ENCODE measurements around the gene GDF15. TPM values are rescaled to one million over a fixed set of nuclear protein-coding genes. Genes with fewer than 3 reads are reported as not detected.
A peak's percentile ranks its signal among the peaks of the same experiment; 100 is the strongest.

The GDF15 gene
- total RNA-seq, 1 experiment from 2014 or later, result 27.3 TPM

DNA sequence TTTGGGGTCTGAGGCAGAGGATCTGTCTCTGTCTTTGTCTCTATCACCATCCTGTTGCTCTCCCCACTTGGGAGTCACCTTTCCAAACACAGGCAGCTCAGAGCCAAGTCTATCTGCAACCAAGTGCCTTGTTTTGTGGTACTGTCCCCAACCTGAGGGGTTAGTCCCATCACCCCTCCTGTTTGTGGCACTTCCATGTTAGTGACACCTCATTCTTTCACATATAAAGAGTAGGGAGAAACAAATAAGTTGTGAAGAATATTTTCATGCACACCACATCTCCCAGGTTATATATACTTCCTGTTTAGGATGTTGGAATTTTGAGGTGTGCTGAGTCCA, 3.7 kb downstream of the GDF15 start:
- Mint-ChIP-seq H3K27me3 (ENCODE audit: low read depth) (peaks cover 32% of the 10 kb centered on the region), H3K36me3 (peaks cover 11% of the 10 kb centered on the region), H3K27ac (no peak overlapping the region), H3K4me3 (no peak overlapping the region), H3K9me3 (no peaks in the 10 kb centered on the region), H3K4me1 (peaks cover 25% of the 10 kb centered on the region)
- ChIA-PET CTCF (interaction anchor here (2.2 to 6.1 kb wide), 11 partner anchors 7 to 157 kb away, joined by 8 to 106 read pairs (median 27); partner anchors contain the start of genes JUND, LRRC25, LSM4 and SSBP4), POLR2A (interaction anchor here (3.3 kb wide), 1 partner anchor 109 kb away, joined by 28 read pairs; the partner anchor contains the start of gene JUND)
- DNase-seq (ENCODE audit: low spot score) (no peak), ATAC-seq (no peak)
- TF ChIP-seq, protein P1, sequence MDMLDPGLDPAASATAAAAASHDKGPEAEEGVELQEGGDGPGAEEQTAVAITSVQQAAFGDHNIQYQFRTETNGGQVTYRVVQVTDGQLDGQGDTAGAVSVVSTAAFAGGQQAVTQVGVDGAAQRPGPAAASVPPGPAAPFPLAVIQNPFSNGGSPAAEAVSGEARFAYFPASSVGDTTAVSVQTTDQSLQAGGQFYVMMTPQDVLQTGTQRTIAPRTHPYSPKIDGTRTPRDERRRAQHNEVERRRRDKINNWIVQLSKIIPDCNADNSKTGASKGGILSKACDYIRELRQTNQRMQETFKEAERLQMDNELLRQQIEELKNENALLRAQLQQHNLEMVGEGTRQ (CRISPR knock-in tag; IDR thresholded peaks at IDR 0.05), result no peak
- TF ChIP-seq GABPB1 (CRISPR knock-in tag; IDR thresholded peaks at IDR 0.05), result 0 out of 2 replicates have a peak, but pooled peaks have one; percentile 2

DNA sequence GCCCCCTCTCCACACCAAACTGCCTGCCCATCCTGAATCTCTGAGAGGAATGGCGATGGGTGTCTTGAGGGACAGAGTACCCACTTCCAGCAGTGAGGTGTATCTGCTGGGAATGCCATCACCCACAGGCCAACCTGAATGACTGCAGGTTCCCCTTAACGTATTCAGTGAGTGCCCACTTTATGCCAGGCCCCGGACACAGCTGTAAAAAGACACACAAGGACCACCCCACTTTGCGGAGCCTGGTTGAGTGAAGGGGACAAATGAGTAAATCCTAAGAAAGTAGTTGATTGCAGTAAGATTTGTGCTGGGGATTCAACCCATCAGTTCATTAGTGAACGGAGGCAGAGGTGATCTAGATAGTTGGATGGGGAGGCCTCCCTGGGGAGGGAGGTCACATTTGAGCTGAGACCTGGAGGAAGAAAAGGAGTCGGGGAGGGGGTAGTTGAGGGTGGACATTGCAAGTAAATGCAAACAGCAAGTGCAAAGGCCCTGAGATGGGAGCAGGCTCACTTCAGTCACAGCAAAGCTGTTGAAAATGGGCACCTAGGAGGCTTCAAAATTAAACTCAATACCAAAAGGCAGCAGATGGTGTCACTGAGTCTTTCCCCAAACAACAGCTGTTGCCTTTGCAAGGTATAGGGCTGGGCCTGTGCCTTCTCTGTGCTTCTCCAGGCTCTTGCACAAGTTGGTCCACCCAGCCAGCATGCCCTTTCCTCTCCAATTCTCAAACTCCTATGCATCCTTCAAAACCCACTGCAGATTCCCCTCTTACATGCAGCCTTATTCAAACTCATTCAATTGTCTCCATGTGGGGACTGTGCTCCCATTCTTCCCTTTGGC, 4.3 kb downstream of the GDF15 start:
- H3K9me3 Mint-ChIP-seq, result no peaks in the 10 kb centered on the region
- H3K4me3 Mint-ChIP-seq, result no peak overlapping the region
- peak overlapping the region; percentile 11; the same call in 1 of the 2 replicates for H3K27ac Mint-ChIP-seq
- H3K27me3 Mint-ChIP-seq (ENCODE audit: low read depth), result peaks cover 32% of the 10 kb centered on the region
- peaks cover 19% of the 10 kb centered on the region for H3K4me1 Mint-ChIP-seq
- H3K36me3 Mint-ChIP-seq, result peaks cover 11% of the 10 kb centered on the region
- TF ChIP-seq, protein P2, sequence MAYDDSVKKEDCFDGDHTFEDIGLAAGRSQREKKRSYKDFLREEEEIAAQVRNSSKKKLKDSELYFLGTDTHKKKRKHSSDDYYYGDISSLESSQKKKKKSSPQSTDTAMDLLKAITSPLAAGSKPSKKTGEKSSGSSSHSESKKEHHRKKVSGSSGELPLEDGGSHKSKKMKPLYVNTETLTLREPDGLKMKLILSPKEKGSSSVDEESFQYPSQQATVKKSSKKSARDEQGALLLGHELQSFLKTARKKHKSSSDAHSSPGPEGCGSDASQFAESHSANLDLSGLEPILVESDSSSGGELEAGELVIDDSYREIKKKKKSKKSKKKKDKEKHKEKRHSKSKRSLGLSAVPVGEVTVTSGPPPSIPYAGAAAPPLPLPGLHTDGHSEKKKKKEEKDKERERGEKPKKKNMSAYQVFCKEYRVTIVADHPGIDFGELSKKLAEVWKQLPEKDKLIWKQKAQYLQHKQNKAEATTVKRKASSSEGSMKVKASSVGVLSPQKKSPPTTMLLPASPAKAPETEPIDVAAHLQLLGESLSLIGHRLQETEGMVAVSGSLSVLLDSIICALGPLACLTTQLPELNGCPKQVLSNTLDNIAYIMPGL (CRISPR knock-in tag; IDR thresholded peaks at IDR 0.05), result 0 out of 2 replicates have a peak, but pooled peaks have one; percentile 41
- TF ChIP-seq, protein P3, sequence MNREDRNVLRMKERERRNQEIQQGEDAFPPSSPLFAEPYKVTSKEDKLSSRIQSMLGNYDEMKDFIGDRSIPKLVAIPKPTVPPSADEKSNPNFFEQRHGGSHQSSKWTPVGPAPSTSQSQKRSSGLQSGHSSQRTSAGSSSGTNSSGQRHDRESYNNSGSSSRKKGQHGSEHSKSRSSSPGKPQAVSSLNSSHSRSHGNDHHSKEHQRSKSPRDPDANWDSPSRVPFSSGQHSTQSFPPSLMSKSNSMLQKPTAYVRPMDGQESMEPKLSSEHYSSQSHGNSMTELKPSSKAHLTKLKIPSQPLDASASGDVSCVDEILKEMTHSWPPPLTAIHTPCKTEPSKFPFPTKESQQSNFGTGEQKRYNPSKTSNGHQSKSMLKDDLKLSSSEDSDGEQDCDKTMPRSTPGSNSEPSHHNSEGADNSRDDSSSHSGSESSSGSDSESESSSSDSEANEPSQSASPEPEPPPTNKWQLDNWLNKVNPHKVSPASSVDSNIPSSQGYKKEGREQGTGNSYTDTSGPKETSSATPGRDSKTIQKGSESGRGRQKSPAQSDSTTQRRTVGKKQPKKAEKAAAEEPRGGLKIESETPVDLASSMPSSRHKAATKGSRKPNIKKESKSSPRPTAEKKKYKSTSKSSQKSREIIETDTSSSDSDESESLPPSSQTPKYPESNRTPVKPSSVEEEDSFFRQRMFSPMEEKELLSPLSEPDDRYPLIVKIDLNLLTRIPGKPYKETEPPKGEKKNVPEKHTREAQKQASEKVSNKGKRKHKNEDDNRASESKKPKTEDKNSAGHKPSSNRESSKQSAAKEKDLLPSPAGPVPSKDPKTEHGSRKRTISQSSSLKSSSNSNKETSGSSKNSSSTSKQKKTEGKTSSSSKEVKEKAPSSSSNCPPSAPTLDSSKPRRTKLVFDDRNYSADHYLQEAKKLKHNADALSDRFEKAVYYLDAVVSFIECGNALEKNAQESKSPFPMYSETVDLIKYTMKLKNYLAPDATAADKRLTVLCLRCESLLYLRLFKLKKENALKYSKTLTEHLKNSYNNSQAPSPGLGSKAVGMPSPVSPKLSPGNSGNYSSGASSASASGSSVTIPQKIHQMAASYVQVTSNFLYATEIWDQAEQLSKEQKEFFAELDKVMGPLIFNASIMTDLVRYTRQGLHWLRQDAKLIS (CRISPR knock-in tag; IDR thresholded peaks at IDR 0.05; ENCODE audit: borderline replicate concordance), result no peak
- TF ChIP-seq GABPB1 (CRISPR knock-in tag; IDR thresholded peaks at IDR 0.05), result peak; percentile 22
- DNase-seq (ENCODE audit: low spot score) (no peak), ATAC-seq (no peak)
- ChIA-PET POLR2A (interaction anchor here (0.5 to 3.3 kb wide), 2 partner anchors 28 to 110 kb away, joined by 3 to 28 read pairs; partner anchors contain the start of gene JUND), CTCF (interaction anchor here (1.1 to 6.1 kb wide), 4 partner anchors 11 to 110 kb away, joined by 4 to 106 read pairs (median 40); partner anchors contain the start of gene JUND)

DNA sequence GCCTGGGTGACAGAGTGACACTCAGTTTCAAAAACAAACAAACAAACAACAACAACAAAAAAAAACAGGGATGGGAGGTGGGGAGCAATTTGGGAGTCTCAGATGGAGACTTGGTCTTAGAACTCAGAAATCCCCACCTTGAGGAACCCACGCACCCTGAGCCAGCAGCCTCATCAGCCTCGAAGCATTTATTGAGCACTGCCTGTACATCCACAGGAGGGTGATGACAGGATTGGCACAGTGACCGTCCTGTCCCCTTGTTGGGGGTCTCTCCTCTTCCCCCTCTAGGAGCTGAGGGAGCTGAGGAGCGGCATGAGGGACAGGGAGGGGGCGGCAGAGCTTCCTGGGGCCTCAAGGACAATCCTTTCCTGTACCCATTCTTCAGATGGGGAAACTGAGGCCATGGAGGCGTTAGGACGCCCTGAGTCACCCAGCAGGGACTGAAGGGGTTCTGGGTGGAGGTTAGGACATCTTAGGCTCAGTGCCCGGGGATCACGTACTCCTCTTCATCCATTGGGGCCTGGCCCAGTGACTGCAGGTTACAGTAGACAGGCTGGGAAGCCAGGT, 5.6 kb downstream of the GDF15 start:
- no peaks in the 10 kb centered on the region for H3K9me3 Mint-ChIP-seq
- peaks cover 11% of the 10 kb centered on the region for H3K36me3 Mint-ChIP-seq
- H3K27me3 Mint-ChIP-seq (ENCODE audit: low read depth), result peaks cover 29% of the 10 kb centered on the region
- ATAC-seq, result no peak
- ChIA-PET POLR2A (no interaction called here), CTCF (interaction anchor here (1.1 to 6.1 kb wide), 3 partner anchors 21 to 139 kb away, joined by 3 to 106 read pairs (median 63); partner anchors contain the start of gene JUND)
- DNase-seq (ENCODE audit: low spot score), result no peak
- H3K27ac Mint-ChIP-seq, result no peak overlapping the region
- peaks cover 9% of the 10 kb centered on the region for H3K4me1 Mint-ChIP-seq
- no peak overlapping the region for H3K4me3 Mint-ChIP-seq
- TF ChIP-seq NFE2L1 (CRISPR knock-in tag; IDR thresholded peaks at IDR 0.05) (no peak), NFATC4 (CRISPR knock-in tag; IDR thresholded peaks at IDR 0.05) (no peak), ZNF396 (CRISPR knock-in tag; IDR thresholded peaks at IDR 0.05; ENCODE audit: borderline replicate concordance) (no peak), NR2C2 (CRISPR knock-in tag; IDR thresholded peaks at IDR 0.05) (no peak), ESRRA (CRISPR knock-in tag; IDR thresholded peaks at IDR 0.05; ENCODE audit: borderline replicate concordance) (no peak), EMX1 (CRISPR knock-in tag; IDR thresholded peaks at IDR 0.05) (no peak), GABPB1 (CRISPR knock-in tag; IDR thresholded peaks at IDR 0.05) (no peak), SMAD4 (CRISPR knock-in tag; IDR thresholded peaks at IDR 0.05) (no peak)
- TF ChIP-seq, protein P2 (CRISPR knock-in tag; IDR thresholded peaks at IDR 0.05), result no peak
- TF ChIP-seq, protein P4, sequence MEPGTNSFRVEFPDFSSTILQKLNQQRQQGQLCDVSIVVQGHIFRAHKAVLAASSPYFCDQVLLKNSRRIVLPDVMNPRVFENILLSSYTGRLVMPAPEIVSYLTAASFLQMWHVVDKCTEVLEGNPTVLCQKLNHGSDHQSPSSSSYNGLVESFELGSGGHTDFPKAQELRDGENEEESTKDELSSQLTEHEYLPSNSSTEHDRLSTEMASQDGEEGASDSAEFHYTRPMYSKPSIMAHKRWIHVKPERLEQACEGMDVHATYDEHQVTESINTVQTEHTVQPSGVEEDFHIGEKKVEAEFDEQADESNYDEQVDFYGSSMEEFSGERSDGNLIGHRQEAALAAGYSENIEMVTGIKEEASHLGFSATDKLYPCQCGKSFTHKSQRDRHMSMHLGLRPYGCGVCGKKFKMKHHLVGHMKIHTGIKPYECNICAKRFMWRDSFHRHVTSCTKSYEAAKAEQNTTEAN (CRISPR knock-in tag; IDR thresholded peaks at IDR 0.05), result no peak
- TF ChIP-seq, protein P5, sequence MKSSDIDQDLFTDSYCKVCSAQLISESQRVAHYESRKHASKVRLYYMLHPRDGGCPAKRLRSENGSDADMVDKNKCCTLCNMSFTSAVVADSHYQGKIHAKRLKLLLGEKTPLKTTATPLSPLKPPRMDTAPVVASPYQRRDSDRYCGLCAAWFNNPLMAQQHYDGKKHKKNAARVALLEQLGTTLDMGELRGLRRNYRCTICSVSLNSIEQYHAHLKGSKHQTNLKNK (CRISPR knock-in tag; IDR thresholded peaks at IDR 0.05), result no peak
- TF ChIP-seq, protein P6, sequence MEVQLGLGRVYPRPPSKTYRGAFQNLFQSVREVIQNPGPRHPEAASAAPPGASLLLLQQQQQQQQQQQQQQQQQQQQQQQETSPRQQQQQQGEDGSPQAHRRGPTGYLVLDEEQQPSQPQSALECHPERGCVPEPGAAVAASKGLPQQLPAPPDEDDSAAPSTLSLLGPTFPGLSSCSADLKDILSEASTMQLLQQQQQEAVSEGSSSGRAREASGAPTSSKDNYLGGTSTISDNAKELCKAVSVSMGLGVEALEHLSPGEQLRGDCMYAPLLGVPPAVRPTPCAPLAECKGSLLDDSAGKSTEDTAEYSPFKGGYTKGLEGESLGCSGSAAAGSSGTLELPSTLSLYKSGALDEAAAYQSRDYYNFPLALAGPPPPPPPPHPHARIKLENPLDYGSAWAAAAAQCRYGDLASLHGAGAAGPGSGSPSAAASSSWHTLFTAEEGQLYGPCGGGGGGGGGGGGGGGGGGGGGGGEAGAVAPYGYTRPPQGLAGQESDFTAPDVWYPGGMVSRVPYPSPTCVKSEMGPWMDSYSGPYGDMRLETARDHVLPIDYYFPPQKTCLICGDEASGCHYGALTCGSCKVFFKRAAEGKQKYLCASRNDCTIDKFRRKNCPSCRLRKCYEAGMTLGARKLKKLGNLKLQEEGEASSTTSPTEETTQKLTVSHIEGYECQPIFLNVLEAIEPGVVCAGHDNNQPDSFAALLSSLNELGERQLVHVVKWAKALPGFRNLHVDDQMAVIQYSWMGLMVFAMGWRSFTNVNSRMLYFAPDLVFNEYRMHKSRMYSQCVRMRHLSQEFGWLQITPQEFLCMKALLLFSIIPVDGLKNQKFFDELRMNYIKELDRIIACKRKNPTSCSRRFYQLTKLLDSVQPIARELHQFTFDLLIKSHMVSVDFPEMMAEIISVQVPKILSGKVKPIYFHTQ (CRISPR knock-in tag; IDR thresholded peaks at IDR 0.05), result no peak

Data from WTC11 (cell line).